ENCODE measurements around the gene SH3RF3.

Gene SH3RF3

GRCh38 chr2:109379507-109379906, 250.5 kb downstream of the SH3RF3 start:
- no peak for DNase-seq
- Histone ChIP-seq H3K18ac (ENCODE audit: low read length) (no peak overlapping the region), H2AFZ (ENCODE audit: insufficient read depth, low read length, poor library complexity) (no peak overlapping the region), H3K79me1 (ENCODE audit: low read length) (no peaks in the 10 kb centered on the region), H2AK5ac (ENCODE audit: low read length) (no peak overlapping the region), H3K9ac (ENCODE audit: low read length) (no peak overlapping the region), H4K12ac (ENCODE audit: low read depth, low read length) (no peak overlapping the region), H3K4me1 (ENCODE audit: control insufficient read depth in 1 of 2, insufficient read depth in 2 of 2, low read length in 2 of 2) (peaks cover 0 to 8% of the 10 kb centered on the region in 2 experiments), H3K27me3 (ENCODE audit: insufficient read depth, low read length) (no peaks in the 10 kb centered on the region), H3K14ac (ENCODE audit: low read length) (no peak overlapping the region), H3K23ac (ENCODE audit: low read length) (no peak overlapping the region), H3K79me2 (ENCODE audit: control insufficient read depth, insufficient read depth, low read length, poor library complexity) (no peaks in the 10 kb centered on the region), H3K4me2 (ENCODE audit: low read length) (no peak overlapping the region), H3K4ac (ENCODE audit: low read depth, low read length) (no peak overlapping the region), H3K9me3 (ENCODE audit: insufficient read depth, low read depth, low read length) (no peaks in the 10 kb centered on the region), H2BK5ac (ENCODE audit: low read depth, low read length, poor library complexity) (no peak overlapping the region), H3K27ac (ENCODE audit: low read depth, low read length) (no peak overlapping the region), H4K8ac (ENCODE audit: low read depth, low read length) (no peak overlapping the region), H3K36me3 (ENCODE audit: control insufficient read depth in 1 of 2, insufficient read depth in 2 of 2, low read length in 2 of 2) (no peaks in the 10 kb centered on the region), H4K91ac (ENCODE audit: low read depth, low read length) (no peak overlapping the region), H3K4me3 (ENCODE audit: low read depth, low read length) (no peak overlapping the region), H2BK12ac (ENCODE audit: low read length) (no peak overlapping the region), H2BK120ac (ENCODE audit: insufficient read depth, low read length, poor library complexity) (no peak overlapping the region)
- WGBS (ENCODE audit: extremely low coverage, insufficient coverage, insufficient read length): no CpG with 5 or more reads among the region's 7 CpGs

- DNase-seq: peak in 1 of 2 donors; percentile 26
- H4K91ac ChIP-seq (ENCODE audit: low read depth, low read length): no peak overlapping the region
- H2BK12ac ChIP-seq (ENCODE audit: low read length): no peak overlapping the region
- H2AK5ac ChIP-seq (ENCODE audit: low read length): no peak overlapping the region
- no peak overlapping the region for H3K9ac ChIP-seq (ENCODE audit: low read length)
- no peak overlapping the region for H3K18ac ChIP-seq (ENCODE audit: low read length)
- no peak overlapping the region for H4K8ac ChIP-seq (ENCODE audit: low read depth, low read length)
- H2BK5ac ChIP-seq (ENCODE audit: low read depth, low read length, poor library complexity): no peak overlapping the region
- no peak overlapping the region for H3K14ac ChIP-seq (ENCODE audit: low read length)
- H3K9me3 ChIP-seq (ENCODE audit: insufficient read depth, low read depth, low read length): no peaks in the 10 kb centered on the region
- no peak overlapping the region for H3K4me2 ChIP-seq (ENCODE audit: low read length)
- H3K79me1 ChIP-seq (ENCODE audit: low read length): no peaks in the 10 kb centered on the region
- no peak overlapping the region for H2BK120ac ChIP-seq (ENCODE audit: insufficient read depth, low read length, poor library complexity)
- no peaks in the 10 kb centered on the region for H3K36me3 ChIP-seq (ENCODE audit: control insufficient read depth in 1 of 2, insufficient read depth in 2 of 2, low read length in 2 of 2)
- no peaks in the 10 kb centered on the region for H3K27me3 ChIP-seq (ENCODE audit: insufficient read depth, low read length)
- no peaks in the 10 kb centered on the region for H3K79me2 ChIP-seq (ENCODE audit: control insufficient read depth, insufficient read depth, low read length, poor library complexity)
- no peak overlapping the region for H3K4ac ChIP-seq (ENCODE audit: low read depth, low read length)
- no peak overlapping the region for H4K12ac ChIP-seq (ENCODE audit: low read depth, low read length)
- peaks cover 0 to 8% of the 10 kb centered on the region in 2 experiments for H3K4me1 ChIP-seq (ENCODE audit: control insufficient read depth in 1 of 2, insufficient read depth in 2 of 2, low read length in 2 of 2)
- H3K4me3 ChIP-seq (ENCODE audit: low read depth, low read length): no peak overlapping the region
- no peak overlapping the region for H3K23ac ChIP-seq (ENCODE audit: low read length)
- WGBS (ENCODE audit: extremely low coverage, insufficient coverage, insufficient read length): no CpG with 5 or more reads among the region's 12 CpGs
- H2AFZ ChIP-seq (ENCODE audit: insufficient read depth, low read length, poor library complexity): no peak overlapping the region
- no peak overlapping the region for H3K27ac ChIP-seq (ENCODE audit: low read depth, low read length)
Observed at GRCh38 chr2:109380502-109381326, 251.7 kb downstream of the SH3RF3 start.

GRCh38 chr2:109381327-109381820, 252.4 kb downstream of the SH3RF3 start:
- H4K8ac ChIP-seq (ENCODE audit: low read depth, low read length): no peak overlapping the region
- H3K4me2 ChIP-seq (ENCODE audit: low read length): no peak overlapping the region
- H4K91ac ChIP-seq (ENCODE audit: low read depth, low read length): no peak overlapping the region
- no peaks in the 10 kb centered on the region for H3K9me3 ChIP-seq (ENCODE audit: insufficient read depth, low read depth, low read length)
- H3K4me1 ChIP-seq (ENCODE audit: control insufficient read depth in 1 of 2, insufficient read depth in 2 of 2, low read length in 2 of 2): peaks cover 0 to 8% of the 10 kb centered on the region in 2 experiments
- no peak overlapping the region for H3K14ac ChIP-seq (ENCODE audit: low read length)
- no peaks in the 10 kb centered on the region for H3K79me2 ChIP-seq (ENCODE audit: control insufficient read depth, insufficient read depth, low read length, poor library complexity)
- H3K27me3 ChIP-seq (ENCODE audit: insufficient read depth, low read length): no peaks in the 10 kb centered on the region
- H3K18ac ChIP-seq (ENCODE audit: low read length): no peak overlapping the region
- H3K36me3 ChIP-seq (ENCODE audit: control insufficient read depth in 1 of 2, insufficient read depth in 2 of 2, low read length in 2 of 2): no peaks in the 10 kb centered on the region
- WGBS (ENCODE audit: extremely low coverage, insufficient coverage, insufficient read length): no CpG with 5 or more reads among the region's 13 CpGs
- H3K79me1 ChIP-seq (ENCODE audit: low read length): no peaks in the 10 kb centered on the region
- H2BK5ac ChIP-seq (ENCODE audit: low read depth, low read length, poor library complexity): no peak overlapping the region
- no peak overlapping the region for H3K9ac ChIP-seq (ENCODE audit: low read length)
- H2BK12ac ChIP-seq (ENCODE audit: low read length): no peak overlapping the region
- no peak overlapping the region for H2AK5ac ChIP-seq (ENCODE audit: low read length)
- no peak for DNase-seq
- no peak overlapping the region for H4K12ac ChIP-seq (ENCODE audit: low read depth, low read length)
- H3K27ac ChIP-seq (ENCODE audit: low read depth, low read length): no peak overlapping the region
- H3K4ac ChIP-seq (ENCODE audit: low read depth, low read length): no peak overlapping the region
- H2BK120ac ChIP-seq (ENCODE audit: insufficient read depth, low read length, poor library complexity): no peak overlapping the region
- no peak overlapping the region for H3K4me3 ChIP-seq (ENCODE audit: low read depth, low read length)
- no peak overlapping the region for H2AFZ ChIP-seq (ENCODE audit: insufficient read depth, low read length, poor library complexity)
- H3K23ac ChIP-seq (ENCODE audit: low read length): no peak overlapping the region

- H4K91ac ChIP-seq (ENCODE audit: low read depth, low read length): no peak overlapping the region
- H3K9ac ChIP-seq (ENCODE audit: low read length): no peak overlapping the region
- no peak overlapping the region for H2AFZ ChIP-seq (ENCODE audit: insufficient read depth, low read length, poor library complexity)
- no peak overlapping the region for H2AK5ac ChIP-seq (ENCODE audit: low read length)
- no peaks in the 10 kb centered on the region for H3K36me3 ChIP-seq (ENCODE audit: control insufficient read depth in 1 of 2, insufficient read depth in 2 of 2, low read length in 2 of 2)
- H3K14ac ChIP-seq (ENCODE audit: low read length): no peak overlapping the region
- H2BK12ac ChIP-seq (ENCODE audit: low read length): no peak overlapping the region
- no peak overlapping the region for H4K12ac ChIP-seq (ENCODE audit: low read depth, low read length)
- H3K27ac ChIP-seq (ENCODE audit: low read depth, low read length): no peak overlapping the region
- no peak overlapping the region for H3K4ac ChIP-seq (ENCODE audit: low read depth, low read length)
- H3K18ac ChIP-seq (ENCODE audit: low read length): no peak overlapping the region
- H3K27me3 ChIP-seq (ENCODE audit: insufficient read depth, low read length): no peaks in the 10 kb centered on the region
- no peak for DNase-seq
- no CpG with 5 or more reads among the region's 9 CpGs for WGBS (ENCODE audit: extremely low coverage, insufficient coverage, insufficient read length)
- no peak overlapping the region for H4K8ac ChIP-seq (ENCODE audit: low read depth, low read length)
- no peak overlapping the region for H2BK120ac ChIP-seq (ENCODE audit: insufficient read depth, low read length, poor library complexity)
- no peaks in the 10 kb centered on the region for H3K79me2 ChIP-seq (ENCODE audit: control insufficient read depth, insufficient read depth, low read length, poor library complexity)
- peaks cover 1% of the 10 kb centered on the region for H3K9me3 ChIP-seq (ENCODE audit: insufficient read depth, low read depth, low read length)
- H2BK5ac ChIP-seq (ENCODE audit: low read depth, low read length, poor library complexity): no peak overlapping the region
- peaks cover 0 to 8% of the 10 kb centered on the region in 2 experiments for H3K4me1 ChIP-seq (ENCODE audit: control insufficient read depth in 1 of 2, insufficient read depth in 2 of 2, low read length in 2 of 2)
- no peak overlapping the region for H3K4me2 ChIP-seq (ENCODE audit: low read length)
- no peaks in the 10 kb centered on the region for H3K79me1 ChIP-seq (ENCODE audit: low read length)
- H3K23ac ChIP-seq (ENCODE audit: low read length): no peak overlapping the region
- no peak overlapping the region for H3K4me3 ChIP-seq (ENCODE audit: low read depth, low read length)
Observed at GRCh38 chr2:109382226-109382895, 253.4 kb downstream of the SH3RF3 start.

Measured in trophoblast cell (in vitro differentiated cells and primary cell).